Dermis blood vessel endothelial cell (primary cell): Measurements from ENCODE around the gene CEP97. TPM values are rescaled to one million over a fixed set of nuclear protein-coding genes. Genes with fewer than 3 reads are reported as not detected.

Experiments
- DNase-seq: peaks from one replicate; pipeline ENCODE4 v3.0.0; 2010
- total RNA-seq: library from RNA; depleted of rRNA; stranded (reverse); fragments of >200 nt; gene quantifications from 2 replicates; pipeline ENCODE4 v1.2.3, GENCODE V29; 2014

CEP97 gene
- total RNA-seq, 1 donor from 2014 or later: 11.1 TPM

DNA sequence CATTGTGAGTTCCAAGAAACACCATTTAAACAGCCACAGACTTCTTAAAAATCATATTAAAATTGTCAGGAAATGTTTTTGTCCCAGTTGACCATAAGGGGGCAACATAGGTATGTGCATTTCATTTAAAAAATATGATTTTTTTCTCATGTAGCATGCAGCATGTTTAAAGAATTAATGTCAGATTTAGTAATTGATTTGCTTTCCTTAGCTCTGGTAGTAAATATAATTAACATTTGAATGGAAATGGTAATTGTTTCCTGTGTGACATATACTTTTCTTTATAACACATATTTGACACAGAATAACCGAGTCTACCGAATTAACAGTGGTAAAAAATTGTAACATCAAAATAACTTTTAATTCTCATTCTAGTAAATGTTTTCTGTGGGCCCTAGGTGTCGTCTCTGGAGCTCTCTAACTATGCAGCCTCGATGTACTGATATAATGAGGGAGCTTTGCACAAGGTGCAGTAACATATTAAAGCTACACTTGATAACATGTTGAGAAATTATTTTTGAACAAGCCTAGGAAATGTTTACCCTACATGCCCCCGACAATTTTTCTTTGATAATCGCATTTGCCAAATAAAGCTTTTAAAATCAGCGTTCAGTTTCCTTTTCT is 89.5 kb downstream of the CEP97 start:
- DNase-seq: peak; percentile 61

DNA sequence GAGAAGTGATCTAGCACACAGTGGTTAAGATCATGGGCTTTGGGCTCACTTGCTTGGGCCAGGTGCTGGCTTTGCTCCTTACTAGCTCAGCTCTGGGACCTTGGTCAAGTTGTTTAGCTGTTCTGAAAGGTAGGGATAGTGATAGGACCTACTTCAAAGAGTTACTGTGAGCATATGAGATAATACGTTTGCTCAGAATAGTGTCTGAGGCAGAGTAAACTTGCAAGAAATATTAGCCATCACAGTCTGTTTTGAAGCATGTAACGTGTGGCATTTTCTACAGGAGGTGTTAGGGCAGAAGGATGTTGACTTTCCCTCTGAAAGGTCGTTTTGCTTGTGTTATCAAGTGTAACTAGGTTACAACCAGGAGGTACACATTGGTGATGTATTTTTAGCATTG is 90.4 kb downstream of the CEP97 start:
- no peak for DNase-seq

DNA sequence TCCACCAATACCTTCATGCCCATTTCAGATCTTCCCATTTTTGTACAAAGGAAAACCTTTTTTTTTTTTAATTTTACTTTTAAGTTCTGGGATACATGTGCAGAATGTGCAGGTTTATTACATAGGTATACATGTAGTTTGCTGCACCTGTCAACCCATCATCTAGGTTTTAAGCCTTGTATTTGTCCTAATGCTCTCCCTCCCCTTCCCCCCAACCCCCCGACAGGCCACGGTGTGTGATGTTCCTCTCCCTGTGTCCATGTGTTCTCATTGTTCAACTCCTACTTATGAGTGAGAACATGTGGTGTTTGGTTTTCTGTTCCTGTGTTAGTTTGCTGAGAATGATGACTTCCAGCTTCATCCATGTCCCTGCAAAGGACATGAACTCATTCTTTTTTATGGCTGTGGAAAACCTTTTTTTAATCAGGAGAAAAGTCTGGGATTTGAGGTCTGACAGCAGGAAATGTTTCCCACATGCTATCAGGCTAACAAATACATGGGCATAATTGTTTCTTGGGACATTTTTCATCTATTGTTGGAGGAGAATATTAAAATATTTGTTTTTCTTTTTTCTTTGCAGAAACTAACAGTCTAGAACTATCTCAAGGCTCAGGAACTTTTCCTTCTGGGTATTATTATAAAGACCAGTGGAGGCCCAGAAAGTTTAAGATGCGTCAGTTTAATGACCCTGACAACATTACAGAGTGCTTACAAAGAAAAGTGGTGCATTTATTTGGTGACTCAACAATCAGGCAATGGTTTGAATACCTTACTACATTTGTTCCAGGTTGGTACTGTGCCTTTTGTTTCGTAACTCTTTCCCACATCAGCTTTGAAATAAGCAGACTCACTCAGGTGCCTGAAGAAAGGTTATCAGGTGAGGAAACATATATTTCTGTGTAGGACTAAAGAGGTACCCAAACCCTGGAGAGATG is 92.1 kb downstream of the CEP97 start:
- DNase-seq: peak; percentile 13

DNA sequence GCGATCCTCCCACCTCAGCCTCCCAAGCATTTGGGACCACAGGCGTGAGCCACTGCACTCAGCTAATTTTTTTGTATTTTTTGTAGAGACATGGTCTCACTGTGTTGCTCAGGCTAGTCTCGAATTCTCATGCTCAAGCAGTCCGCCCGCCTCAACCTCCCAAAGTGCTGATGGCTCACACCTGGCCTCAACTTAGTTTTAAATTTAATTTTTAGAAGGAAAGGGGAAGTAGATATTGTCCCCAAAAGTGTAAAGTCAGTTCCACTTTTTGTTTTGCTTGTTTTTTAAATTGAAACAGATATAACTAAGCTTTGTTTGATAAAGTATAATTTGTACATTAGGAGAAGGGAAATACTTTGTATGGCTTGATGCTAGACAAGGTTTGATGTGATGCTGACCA is 93.6 kb downstream of the CEP97 start:
- no peak for DNase-seq

GRCh38 chr3:101819649-101820206 is 95.3 kb downstream of the CEP97 start:
- DNase-seq: no peak

Other genes with a start within 250 kb of the CEP97 start
- 19.9 and 26.0 TPM in 2 replicates for gene SENP7, start 211.4 kb upstream of the CEP97 start, total RNA-seq
- gene TRMT10C, start 162.7 kb upstream of the CEP97 start, total RNA-seq: 30.6 and 36.1 TPM in 2 replicates
- gene PCNP, start 150.4 kb upstream of the CEP97 start, total RNA-seq: 65.5 and 98.7 TPM in 2 replicates
- gene ZBTB11, start 47.5 kb upstream of the CEP97 start, total RNA-seq: 27.6 and 28.0 TPM in 2 replicates
- 1,283 and 2,049 TPM in 2 replicates for gene RPL24, start 37.9 kb upstream of the CEP97 start, total RNA-seq
- gene NXPE3, start 54.6 kb downstream of the CEP97 start, total RNA-seq: 5.1 and 13.5 TPM in 2 replicates
- 15.2 and 31.8 TPM in 2 replicates for gene NFKBIZ, start 124.9 kb downstream of the CEP97 start, total RNA-seq